MM.1S (cell line): ENCODE data around the gene BLOC1S4.

Experiments
- CTCF ChIP-seq: fragments of 300-600 bp; sonication (generic); IDR thresholded peaks from 2 replicates; pipeline ENCODE4 v1.5.1; 2016; ENCODE audit warnings: antibody characterized with exemption, low read length, mixed read lengths
- EZH2 ChIP-seq: fragments of 300-600 bp; sonication (generic); optimal IDR thresholded peaks from 2 replicates; pipeline ENCODE3; 2017; ENCODE audit warnings: low read depth, mild to moderate bottlenecking, antibody characterized with exemption, low read length, mixed read lengths

DNA sequence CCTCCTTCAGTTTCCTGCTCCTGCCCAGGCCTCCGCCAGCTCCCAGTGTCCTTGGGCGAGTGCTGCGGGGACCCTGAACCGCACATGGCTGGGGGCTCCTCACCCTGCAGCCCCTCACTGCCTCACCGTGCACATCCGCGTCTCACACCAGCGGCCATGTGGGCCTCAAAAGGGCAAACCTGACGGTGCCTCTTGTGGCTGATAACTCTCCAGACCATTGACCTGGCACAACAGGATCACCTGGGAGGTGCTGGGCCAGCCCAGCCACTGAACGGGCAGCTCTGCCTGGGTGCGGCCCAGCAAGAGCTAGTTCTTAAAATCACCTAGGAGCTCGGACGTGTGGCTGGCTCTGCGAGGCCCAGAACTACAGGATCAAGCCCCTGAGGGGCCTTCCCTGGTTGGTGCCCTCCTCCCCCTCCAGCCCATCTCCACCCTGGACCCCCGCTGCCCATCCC, 26.4 kb upstream of the BLOC1S4 start:
- no peak for TF ChIP-seq CTCF
- no peak for TF ChIP-seq EZH2
